Measurements from ENCODE around the gene LYSMD2.

LYSMD2 gene

DNA sequence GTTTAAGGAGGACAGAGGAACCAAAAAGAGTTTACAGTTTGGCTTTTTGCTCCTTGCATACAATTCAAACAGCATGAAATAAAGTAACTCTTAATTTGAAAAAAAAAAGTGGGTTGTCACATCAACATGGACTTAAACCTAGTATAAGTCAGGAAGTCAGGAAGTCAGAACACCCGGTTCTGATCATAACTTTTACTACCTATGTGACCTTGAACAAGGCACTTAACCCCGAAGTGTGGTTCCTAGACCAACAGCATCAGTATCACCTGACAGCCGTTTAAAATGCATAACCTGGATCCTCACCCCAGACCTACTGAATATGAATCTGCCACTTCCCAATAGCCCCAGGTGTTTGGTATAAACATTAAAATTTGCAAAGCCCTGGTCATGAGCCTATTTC lies 18.7 kb downstream of the LYSMD2 start:
- DNase-seq = no peak

DNA sequence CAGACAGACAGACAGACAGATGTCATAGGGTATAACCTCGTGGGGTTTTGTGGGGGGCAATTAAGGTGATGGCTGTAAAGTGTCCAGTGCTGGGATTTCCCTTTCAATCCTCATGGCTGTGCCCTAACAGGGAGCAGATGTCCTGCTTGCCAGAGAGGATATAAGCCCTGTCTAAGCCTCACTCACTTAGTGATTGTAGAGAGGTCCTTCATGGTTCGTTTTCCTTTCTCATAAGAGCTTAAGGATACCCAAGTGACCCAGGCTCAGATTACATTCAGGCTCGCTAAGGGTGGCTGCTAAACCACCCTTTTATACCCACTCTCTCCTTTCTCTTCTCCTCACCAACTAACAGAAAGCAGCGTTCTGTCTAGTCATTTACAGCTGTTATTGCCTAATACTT lies 19.2 kb downstream of the LYSMD2 start:
- no peak for DNase-seq

DNA sequence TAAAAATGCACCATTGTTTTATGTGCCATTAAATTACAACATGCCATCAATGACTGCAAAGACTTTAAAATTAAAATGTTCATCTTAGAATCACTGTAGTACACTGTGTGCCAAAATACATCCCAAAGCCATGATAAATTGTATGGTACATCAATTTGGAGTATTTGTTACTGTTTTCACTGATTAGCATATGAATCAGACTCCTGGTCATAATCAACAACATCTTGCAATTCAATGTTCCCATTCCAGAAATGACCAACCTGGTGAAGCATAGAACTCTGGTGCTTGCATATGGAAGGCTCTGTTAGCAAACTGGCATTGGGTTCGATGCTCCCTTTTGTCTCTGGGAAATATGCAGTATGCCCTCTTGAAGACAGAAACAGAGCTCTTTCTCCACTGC lies 22.5 kb downstream of the LYSMD2 start:
- DNase-seq = no peak

DNA sequence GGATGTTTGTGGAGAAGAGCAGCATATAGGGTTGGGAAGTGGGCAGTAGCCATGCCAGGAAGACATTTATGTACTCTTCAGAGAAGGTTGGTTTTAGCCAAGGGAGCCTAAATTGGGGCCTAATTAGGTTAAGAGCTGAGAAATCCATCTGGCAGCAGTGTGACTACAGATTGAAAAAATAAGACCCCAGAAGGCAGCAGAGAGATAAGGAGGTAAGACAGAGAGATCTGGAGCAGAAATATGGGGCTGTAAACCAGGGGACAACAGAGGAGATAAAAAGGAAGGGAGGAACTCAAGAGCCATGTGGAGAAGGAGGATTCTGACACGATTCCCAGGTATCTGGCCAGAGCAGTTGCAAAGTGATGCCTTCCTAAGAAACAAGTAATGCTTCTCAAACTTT lies 23.3 kb downstream of the LYSMD2 start:
- DNase-seq = no peak

DNA sequence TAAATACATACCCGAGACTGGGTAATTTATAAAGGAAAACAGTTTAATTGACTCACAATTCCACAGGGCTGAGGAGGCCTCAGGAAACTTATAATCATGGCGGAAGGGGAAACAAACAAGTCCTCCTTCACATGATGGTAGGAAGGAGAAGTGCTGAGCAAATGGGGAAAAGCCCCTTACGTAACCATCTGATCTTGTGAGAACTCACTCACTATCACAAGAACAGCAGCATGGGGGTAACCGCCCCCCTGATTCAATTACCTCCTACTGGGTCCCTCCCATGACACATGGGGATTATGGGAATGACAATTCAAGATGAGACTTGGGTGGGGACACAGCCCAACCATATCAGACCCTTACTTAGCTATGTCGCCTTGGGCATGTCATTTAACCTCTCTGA lies 28.4 kb downstream of the LYSMD2 start:
- DNase-seq = no peak

DNA sequence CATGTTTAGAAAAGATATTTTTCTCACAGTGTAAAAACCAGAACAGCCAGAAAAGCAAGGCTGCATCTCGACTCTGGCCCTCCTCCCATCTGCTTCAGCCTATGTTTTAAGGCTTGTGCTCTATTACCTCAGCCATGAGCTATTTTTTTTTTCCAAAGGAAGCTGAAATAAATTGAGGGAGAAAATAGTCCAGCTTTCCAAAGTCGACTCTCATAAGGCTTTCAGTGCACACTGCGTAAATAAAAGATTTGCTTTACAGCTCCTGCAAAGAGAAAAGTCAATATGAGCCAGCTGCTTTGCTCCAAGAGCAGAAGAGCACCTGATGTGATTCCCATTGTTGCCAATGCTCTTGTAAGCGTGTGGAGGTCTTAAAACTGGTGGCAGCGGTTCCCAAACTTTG lies 29.4 kb downstream of the LYSMD2 start:
- no peak for DNase-seq

DNA sequence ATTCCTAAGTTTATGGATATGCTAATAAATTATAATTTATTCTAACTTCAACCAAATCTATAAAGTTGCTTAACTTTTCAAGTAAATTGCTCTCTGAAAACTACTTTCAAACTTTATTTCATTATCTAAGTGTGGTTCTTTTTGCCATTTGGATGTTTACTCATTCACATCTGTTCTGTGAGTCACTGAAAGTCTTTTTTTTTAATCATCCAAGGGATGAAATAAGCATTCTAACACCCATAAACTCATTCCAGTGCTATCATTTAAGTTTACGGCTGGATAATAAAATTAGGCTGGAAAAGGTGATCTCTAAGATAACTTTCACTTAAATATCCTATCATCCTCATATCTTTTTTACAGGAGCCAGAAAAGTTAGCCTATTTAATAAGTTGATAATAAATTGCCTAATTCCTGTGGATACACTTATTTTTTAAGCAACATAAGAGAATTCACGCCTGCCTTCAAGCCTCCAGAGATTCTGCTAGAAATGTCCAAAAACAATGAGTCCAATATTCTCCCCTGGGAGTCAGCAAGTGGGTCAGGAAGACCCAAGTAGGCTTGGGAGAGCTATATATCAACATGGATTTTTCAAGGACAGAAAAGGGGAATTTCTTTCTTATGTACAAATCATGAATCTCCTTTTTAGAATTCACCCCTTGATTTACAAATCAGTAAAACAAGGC lies 30.4 kb downstream of the LYSMD2 start:
- DNase-seq = no peak

DNA sequence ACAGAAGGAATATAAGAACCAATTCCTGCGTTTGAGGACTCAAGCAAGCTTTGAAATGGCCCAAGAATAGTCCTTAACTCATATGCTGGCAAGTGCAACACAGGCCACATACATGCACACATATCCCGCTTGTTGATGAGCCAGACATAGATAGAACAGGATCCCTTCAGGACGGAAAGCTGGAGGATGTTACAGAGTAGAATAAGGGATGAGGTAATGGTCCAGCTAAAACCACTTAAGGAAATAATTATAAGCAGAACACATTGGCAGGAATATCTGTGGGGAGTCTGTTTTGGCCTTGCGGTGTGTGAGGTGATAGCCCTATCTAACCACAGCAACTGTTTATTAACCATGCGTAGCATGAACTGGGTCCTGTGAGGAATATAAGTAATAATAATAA lies 31.2 kb downstream of the LYSMD2 start:
- DNase-seq = no peak

- DNase-seq = no peak
Measured at GRCh38 chr15:51702710-51703109, 34.7 kb downstream of the LYSMD2 start.

- no peak for DNase-seq
Measured at GRCh38 chr15:51699373-51699772, 38.1 kb downstream of the LYSMD2 start.

GRCh38 chr15:51697163-51697562 lies 40.3 kb downstream of the LYSMD2 start:
- no peak for DNase-seq

DNA sequence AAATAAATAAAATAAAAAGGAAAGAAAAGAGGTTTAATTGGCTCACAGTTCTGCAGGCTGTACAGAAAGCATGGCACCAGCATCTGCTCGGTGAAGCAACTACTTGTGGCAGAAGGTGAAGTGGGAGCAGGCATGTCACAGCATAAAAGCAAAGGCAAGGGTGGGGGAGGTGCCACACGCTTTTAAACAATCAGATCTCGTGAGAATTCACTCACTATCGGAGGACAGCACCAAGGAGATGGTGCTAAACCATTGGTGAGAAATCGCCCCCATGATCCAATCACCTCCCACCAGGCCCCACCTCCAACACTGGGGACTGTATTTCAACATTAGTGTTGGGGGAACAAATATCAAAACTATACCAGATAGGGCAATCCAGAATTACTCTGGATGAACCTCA lies 40.9 kb downstream of the LYSMD2 start:
- no peak for DNase-seq

DNA sequence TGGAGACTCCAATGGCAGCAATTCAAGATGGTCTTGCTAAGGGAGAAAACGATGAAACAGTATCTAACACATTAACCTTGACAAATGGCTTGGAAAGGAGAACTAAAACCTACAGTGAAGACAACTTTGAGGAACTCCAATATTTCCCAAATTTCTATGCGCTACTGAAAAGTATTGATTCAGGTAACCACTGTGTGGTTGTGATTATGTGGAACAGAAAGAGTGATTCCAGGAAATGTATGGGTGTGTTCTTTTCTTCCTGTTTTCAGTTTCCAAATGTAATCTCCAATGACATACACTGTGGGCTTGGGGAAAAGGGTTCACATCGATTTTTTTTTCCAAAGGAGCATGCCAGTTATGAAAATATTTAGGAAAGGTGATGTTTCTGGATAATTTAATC lies 45.3 kb downstream of the LYSMD2 start:
- no peak for DNase-seq

- peak; percentile 0 for DNase-seq
Measured at GRCh38 chr15:51688863-51689262, 48.6 kb downstream of the LYSMD2 start.

DNA sequence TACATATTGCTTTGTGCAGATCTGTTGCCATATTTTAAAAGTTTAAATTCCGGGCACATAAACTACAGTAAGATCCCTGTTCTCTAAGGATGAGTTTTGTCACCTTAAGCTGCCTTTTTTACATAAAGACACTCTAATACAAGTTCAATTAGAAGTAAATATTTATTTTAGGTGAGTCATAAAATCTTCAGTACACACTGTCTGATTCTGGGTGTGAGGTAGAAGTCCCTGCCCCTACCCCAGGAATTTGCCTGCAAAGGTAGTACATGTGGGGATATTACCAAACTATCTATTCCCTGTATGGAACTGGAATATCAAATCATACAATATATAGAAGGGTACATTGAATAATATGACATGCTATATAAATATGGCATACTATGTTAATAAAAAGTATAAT lies 49.9 kb downstream of the LYSMD2 start:
- DNase-seq = no peak

- DNase-seq = peak; percentile 45
Measured at GRCh38 chr15:51681303-51681963, 56.0 kb downstream of the LYSMD2 start, which contains the start of gene SCG3. Gene SCG3, plus strand, starts transcription at chr15:51681503. Its CDS starts 253 bp downstream, at chr15:51681756.

DNA sequence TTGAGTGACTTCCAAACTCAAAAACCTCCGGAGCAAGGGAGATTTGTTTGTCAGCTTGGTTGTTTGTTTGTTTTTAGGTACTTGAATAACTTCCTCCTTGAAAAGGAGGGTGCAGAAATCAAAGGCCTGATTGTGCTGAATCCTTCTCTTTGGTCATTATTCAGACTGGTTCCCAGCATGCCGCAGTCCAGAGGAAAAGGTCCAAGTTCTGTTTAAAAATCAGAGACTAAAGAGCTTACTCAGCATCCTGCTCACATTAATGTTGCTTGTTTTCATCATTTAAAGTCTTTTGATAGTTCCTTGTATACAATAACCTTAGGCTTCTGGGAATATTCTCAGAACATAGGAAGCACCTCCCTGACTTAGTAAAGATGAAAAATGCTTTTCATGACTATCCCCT lies 57.1 kb downstream of the LYSMD2 start:
- DNase-seq = no peak

GRCh38 chr15:51678096-51678495 lies 59.4 kb downstream of the LYSMD2 start:
- no peak for DNase-seq

- no peak for DNase-seq
Measured at GRCh38 chr15:51677452-51677851, 60.0 kb downstream of the LYSMD2 start.

DNA sequence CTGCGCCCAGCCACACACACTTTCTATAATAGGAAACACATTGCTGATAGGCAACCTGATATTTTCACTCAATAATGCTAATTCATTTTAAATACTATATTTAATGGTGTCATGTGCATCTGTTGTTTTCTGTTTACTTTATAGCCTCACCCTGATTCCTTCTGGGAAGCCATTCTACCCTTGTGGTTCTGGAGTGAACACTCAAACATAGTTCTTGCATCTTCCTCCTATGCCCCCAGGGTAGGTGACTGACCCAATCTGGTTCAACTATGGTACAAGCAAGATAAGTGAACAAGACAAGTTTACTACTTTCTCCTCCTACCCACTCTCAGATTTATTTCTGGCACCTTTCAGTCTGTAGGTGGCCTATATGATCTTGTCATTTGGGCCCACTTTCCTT lies 60.4 kb downstream of the LYSMD2 start:
- no peak for DNase-seq

DNA sequence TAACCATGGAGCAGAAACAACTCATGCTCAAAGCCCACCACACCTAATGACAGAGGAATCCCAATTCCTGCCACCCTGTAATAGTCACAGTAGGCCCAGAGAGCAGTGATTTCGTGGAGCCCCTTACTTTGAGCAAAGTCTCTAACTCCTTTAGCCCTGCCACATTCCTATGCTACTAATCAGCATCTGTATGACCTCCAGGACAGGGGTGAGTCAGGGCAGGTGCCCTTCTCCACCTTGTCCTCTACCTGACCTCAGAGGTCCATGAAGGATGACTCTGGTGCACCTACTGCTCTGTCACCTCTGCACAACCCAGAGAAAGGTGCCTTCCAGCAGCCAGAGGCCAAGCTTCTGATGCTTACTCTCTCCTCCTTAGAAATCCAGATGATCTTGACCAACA lies 62.2 kb downstream of the LYSMD2 start:
- DNase-seq = no peak
